ENCODE measurements around the gene DOCK2. TPM values are rescaled to one million over a fixed set of nuclear protein-coding genes. Genes with fewer than 3 reads are reported as not detected.

Gene DOCK2
- total RNA-seq, 1 donor from 2014 or later = 3.9 TPM

DNA sequence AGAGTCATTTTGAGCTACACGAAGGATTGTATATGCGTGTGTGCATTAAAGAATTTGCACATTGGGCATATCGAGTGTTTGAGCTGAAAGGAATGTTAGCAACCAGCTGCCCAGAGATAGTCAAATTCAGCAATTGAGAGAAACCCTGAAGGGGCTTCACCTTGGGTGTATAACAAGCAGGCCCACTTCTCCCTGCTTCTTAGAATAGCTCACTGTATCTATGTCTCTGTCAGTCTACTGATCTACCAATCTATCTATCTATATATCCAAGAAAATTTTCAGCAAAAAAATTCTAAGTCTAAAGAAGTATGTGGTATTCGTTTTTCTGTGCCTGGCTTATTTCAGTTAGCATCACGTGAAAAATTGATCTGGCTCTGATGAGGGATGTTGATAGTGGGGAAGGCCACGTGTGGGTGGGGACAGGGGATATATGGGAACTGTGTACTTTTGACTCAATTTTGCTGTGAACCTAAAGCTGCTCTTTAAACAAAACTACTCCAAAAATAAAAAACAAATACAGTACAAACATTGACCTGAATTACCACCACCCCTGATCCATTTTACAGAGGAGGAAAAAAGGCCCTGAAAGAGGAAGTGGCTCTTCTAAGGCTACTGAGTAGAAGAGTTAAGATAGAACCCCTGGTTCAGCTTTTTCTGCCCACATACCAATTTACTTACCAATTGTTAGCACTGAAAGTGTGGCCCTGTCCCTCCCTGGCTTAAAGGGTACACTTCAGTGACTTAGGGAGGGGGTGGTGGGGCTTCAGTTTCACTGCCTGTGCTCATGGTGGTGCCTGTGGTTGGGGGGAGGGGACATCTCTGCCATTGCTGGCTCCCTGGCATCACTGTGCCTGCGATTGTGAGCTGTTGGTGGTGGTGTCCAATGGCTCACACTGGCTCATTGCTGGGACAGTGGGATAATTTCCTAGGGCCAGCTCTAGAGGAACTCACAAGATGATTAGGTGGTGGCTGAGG, 141.8 kb downstream of the DOCK2 start:
- no peaks in the 10 kb centered on the region for H3K27me3 ChIP-seq (ENCODE audit: control insufficient read depth, insufficient read depth, low read length)
- DNase-seq (ENCODE audit: low read depth) = no peak
- TF ChIP-seq, protein P1, sequence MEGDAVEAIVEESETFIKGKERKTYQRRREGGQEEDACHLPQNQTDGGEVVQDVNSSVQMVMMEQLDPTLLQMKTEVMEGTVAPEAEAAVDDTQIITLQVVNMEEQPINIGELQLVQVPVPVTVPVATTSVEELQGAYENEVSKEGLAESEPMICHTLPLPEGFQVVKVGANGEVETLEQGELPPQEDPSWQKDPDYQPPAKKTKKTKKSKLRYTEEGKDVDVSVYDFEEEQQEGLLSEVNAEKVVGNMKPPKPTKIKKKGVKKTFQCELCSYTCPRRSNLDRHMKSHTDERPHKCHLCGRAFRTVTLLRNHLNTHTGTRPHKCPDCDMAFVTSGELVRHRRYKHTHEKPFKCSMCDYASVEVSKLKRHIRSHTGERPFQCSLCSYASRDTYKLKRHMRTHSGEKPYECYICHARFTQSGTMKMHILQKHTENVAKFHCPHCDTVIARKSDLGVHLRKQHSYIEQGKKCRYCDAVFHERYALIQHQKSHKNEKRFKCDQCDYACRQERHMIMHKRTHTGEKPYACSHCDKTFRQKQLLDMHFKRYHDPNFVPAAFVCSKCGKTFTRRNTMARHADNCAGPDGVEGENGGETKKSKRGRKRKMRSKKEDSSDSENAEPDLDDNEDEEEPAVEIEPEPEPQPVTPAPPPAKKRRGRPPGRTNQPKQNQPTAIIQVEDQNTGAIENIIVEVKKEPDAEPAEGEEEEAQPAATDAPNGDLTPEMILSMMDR (IDR thresholded peaks at IDR 0.05; ENCODE audit: insufficient read depth, low read length, poor library complexity, severe bottlenecking) = no peak
- H3K4me3 ChIP-seq (ENCODE audit: low read depth, low read length) = no peak overlapping the region
- H3K36me3 ChIP-seq (ENCODE audit: control insufficient read depth, insufficient read depth, low read length) = no peaks in the 10 kb centered on the region

DNA sequence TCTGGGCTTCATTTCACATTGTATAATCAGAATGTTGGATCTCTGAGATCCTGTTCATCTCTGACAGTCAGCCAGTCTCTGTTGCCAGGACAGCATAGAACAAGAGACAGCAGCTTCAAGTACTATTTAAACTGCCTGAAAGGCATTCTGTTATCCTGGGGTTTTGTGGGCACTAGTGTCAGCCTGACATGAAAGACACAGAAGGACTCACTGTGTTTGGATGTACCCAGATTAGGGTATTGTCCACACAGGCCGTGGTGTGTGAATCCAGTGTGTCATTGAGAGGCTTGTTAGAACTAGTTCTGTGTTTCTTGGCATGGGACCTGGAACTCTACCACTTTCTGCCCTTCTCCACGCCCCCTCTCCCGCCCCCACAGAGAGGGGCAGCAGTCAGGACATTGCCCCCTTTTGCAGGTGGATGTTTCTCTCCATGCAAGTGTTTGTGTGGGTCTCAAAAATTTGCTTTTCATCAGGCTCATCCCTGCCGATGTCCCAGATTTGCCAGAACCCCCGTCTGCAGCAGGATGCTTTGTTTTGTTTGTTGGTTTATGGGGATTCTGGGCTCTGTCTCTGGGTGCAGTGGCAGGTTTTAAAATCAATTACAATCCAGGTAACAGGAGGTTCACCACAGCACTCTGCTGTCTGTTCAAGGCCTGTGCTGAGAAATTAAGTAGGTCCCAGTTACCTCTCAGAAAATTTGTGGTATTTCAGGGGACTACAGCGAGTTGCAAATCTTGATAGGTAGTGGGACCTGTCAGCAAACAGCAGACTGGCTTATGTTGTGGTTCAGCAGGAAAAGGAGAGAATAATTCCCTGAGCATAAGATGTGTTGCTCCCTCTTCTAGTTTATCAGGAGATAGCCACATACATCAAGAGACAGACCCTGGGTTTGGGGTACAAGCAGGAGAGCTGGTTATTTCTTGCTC, 144.6 kb downstream of the DOCK2 start:
- Histone ChIP-seq H3K36me3 (ENCODE audit: control insufficient read depth, insufficient read depth, low read length) (no peaks in the 10 kb centered on the region), H3K4me3 (ENCODE audit: low read depth, low read length) (no peak overlapping the region), H3K27me3 (ENCODE audit: control insufficient read depth, insufficient read depth, low read length) (no peaks in the 10 kb centered on the region)
- TF ChIP-seq, protein P1 (IDR thresholded peaks at IDR 0.05; ENCODE audit: insufficient read depth, low read length, poor library complexity, severe bottlenecking) = no peak
- no peak for DNase-seq (ENCODE audit: low read depth)

DNA sequence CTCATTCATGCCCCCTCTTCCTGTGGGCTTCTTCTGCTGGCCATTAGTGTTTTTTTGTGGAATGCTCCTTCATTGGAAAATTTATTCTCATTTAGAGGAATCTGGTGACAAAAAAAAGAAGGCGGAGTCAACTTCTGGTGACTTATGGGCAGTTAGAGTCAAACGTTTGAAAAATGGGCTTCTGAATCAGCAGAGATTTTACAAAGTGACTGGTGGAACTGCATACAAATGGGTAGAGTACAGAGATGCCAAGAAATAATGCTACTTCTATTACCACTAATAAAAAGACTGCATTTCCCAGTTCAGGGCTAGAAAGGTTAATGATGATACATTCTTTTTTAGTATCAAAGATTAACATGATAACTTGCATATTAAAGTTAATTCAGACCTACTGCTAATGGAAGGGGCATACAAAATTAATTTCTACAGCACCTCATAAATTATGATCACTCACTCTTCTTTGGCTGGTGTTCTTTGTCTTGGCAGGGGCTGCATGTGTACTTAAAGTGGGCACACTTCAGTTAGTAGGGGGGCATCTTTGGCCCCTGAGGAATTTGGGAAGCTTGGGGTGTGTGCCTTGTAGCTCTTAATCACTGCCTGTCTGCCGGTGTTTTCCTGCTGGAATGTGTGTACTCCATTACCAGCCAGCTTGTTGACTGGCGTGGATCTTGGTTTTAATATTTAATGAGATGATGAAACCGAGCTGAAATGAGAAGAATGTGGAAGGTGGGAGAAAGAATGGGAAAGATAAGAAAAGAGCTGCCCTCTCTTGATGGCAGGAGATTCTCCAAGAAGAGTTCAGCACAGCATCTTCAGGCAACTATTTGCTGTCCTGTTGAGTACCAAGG, 148.9 kb downstream of the DOCK2 start:
- DNase-seq (ENCODE audit: low read depth) = no peak
- H3K4me3 ChIP-seq (ENCODE audit: low read depth, low read length) = no peak overlapping the region
- H3K27me3 ChIP-seq (ENCODE audit: control insufficient read depth, insufficient read depth, low read length) = no peaks in the 10 kb centered on the region
- TF ChIP-seq, protein P1 (IDR thresholded peaks at IDR 0.05; ENCODE audit: insufficient read depth, low read length, poor library complexity, severe bottlenecking) = no peak
- H3K36me3 ChIP-seq (ENCODE audit: control insufficient read depth, insufficient read depth, low read length) = no peaks in the 10 kb centered on the region

DNA sequence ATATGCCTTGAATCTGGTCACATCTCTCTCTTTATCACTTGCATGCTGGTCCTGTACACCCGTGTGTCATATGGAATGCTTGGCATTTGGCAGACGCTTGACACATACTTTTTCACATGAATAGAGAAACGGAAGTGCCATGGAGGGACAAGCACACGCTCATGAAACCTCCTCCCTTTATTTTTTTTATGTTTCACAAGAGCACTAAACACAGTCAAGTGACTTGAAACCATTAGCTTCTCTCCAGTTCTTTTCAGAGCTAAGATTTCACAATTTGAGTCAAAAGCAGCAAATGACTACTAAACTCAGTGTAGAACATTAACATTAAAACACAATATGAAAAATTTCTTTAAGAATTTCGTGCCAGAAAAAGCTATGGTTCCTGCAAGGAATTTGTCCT, 151.1 kb downstream of the DOCK2 start:
- TF ChIP-seq, protein P1 (IDR thresholded peaks at IDR 0.05; ENCODE audit: insufficient read depth, low read length, poor library complexity, severe bottlenecking) = no peak
- no peak for DNase-seq (ENCODE audit: low read depth)

DNA sequence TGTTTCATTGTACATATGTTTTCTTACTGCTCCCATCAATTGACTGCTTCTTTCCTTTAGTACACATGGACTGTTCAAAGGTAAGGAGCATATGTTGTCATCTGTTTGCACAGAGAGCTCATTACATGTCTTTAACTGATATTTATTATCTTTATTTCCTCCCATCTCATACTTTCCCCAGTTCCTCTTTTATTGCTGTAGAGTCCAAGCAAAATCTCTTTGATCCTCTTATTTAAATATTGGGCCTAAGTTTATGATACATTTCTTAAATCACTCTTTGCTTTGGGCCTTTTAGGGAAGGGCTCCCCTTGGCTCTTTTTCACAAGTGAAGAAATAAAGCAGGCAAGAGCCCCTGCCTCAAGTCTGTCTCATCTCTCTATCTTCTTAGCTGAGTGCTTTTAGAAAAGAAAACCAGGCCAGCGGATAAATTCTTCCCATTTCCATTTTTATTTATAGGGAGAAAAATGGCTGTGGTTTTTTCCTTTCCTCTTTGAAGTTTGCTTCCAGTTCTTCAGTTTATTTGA, 152.4 kb downstream of the DOCK2 start:
- no peaks in the 10 kb centered on the region for H3K36me3 ChIP-seq (ENCODE audit: control insufficient read depth, insufficient read depth, low read length)
- H3K27me3 ChIP-seq (ENCODE audit: control insufficient read depth, insufficient read depth, low read length) = no peaks in the 10 kb centered on the region
- DNase-seq (ENCODE audit: low read depth) = no peak
- H3K4me3 ChIP-seq (ENCODE audit: low read depth, low read length) = no peak overlapping the region
- TF ChIP-seq, protein P1 (IDR thresholded peaks at IDR 0.05; ENCODE audit: insufficient read depth, low read length, poor library complexity, severe bottlenecking) = no peak

More for the DNA sequence above, 151.1 kb downstream of the DOCK2 start:
- H3K4me3 ChIP-seq (ENCODE audit: low read depth, low read length) = no peak overlapping the region
- H3K27me3 ChIP-seq (ENCODE audit: control insufficient read depth, insufficient read depth, low read length) = no peaks in the 10 kb centered on the region
- H3K36me3 ChIP-seq (ENCODE audit: control insufficient read depth, insufficient read depth, low read length) = no peaks in the 10 kb centered on the region
